K562 (cell line): Measurements from ENCODE around the gene CD69. TPM values are rescaled to one million over a fixed set of nuclear protein-coding genes. Genes with fewer than 3 reads are reported as not detected.

Source experiments
- ATAC-seq: fragments of 200-7000 bp; cut with Tn5 transposase; 3 replicates; pipeline ENCODE4 v1.9.1; 2020; ENCODE audit warnings: moderate library complexity
- BruUV-seq: library from RNA; stranded (reverse); fragments of 400-500 nt; replicated peaks from 2 replicates; lab custom pipeline; 2021; lab: Mats Ljungman, UMichigan
- CTCF ChIA-PET: fragments of 300-600 bp; formaldehyde crosslinking; extraction: SDS; loops from one replicate; lab custom pipeline; 2021; ENCODE audit warnings: low intra/inter-chr PET ratio; lab: Yijun Ruan, JAX
- POLR2A ChIA-PET: fragments of 300-600, 350-650 bp; sonication (Branson Sonifier 250); formaldehyde crosslinking; extraction: SDS; loops from one replicate; lab custom pipeline; 2021; ENCODE audit warnings: antibody characterized with exemption, inconsistent platforms; lab: Yijun Ruan, JAX
- DNase-seq, 4 experiments: peaks; one replicate each; pipeline versions ENCODE4 v3.0.0 to v3.0.0-alpha.2; 2011 to 2018; ENCODE audit warnings: low spot score in 3 of 4, mixed read lengths in 3 of 4; ENCODE audit errors: extremely low read depth in 1 of 4
- FAIRE-seq: peaks from 2 replicates; lab custom pipeline; 2011; peaks lifted over from hg19 to GRCh38; lab: Jason Lieb, UNC
- H2AFZ ChIP-seq: 2 replicates; pipeline ENCODE4 v1.6.0; 2011; ENCODE audit warnings: low read depth, low read length, control low read depth, inconsistent platforms
- H3K27ac ChIP-seq: fragments of 200-600 bp; 3 replicates; pipeline ENCODE4 v1.8.0; 2011; ENCODE audit warnings: low read depth, mild to moderate bottlenecking, control low read depth, inconsistent platforms, low read length, moderate library complexity, mixed read lengths; ENCODE audit errors: extremely low read depth
- H3K27me3 ChIP-seq, 2 experiments: fragments of 300-600 bp in 1 of 2; 2 replicates in 1 of 2; 3 replicates in 1 of 2; pipeline versions ENCODE4 v1.6.0 to v1.8.0; 2011; ENCODE audit warnings: inconsistent platforms in 2 of 2, low read length in 2 of 2, mild to moderate bottlenecking in 1 of 2, mixed read lengths in 1 of 2, moderate library complexity in 1 of 2; ENCODE audit not compliant: control insufficient read depth in 2 of 2, insufficient read depth in 2 of 2
- H3K36me3 ChIP-seq: fragments of 300-600 bp; 3 replicates; pipeline ENCODE4 v1.8.0; 2011; ENCODE audit warnings: mild to moderate bottlenecking, low read length, inconsistent platforms; ENCODE audit not compliant: control insufficient read depth, insufficient read depth
- H3K4me1 ChIP-seq, 2 experiments: fragments of 200-600 bp in 1 of 2; replicated peaks in 1 of 2; 2 replicates in 1 of 2; 3 replicates in 1 of 2; pipeline versions ENCODE4 v1.5.1 to v1.8.0; 2011; ENCODE audit warnings: inconsistent platforms in 2 of 2, low read length in 2 of 2, mild to moderate bottlenecking in 1 of 2, mixed read lengths in 1 of 2, moderate library complexity in 1 of 2; ENCODE audit not compliant: control insufficient read depth in 2 of 2, insufficient read depth in 2 of 2
- H3K4me2 ChIP-seq: 2 replicates; pipeline ENCODE4 v1.6.1; 2011; ENCODE audit warnings: low read length, control low read depth, inconsistent platforms, mixed read lengths; ENCODE audit not compliant: insufficient read depth
- H3K4me3 ChIP-seq: fragments of 200-600 bp; sonication (generic), shearing (Covaris generic); 2 replicates; pipeline ENCODE4 v1.5.1; 2016; ENCODE audit warnings: control low read depth, inconsistent platforms
- H3K79me2 ChIP-seq: fragments of 200-600 bp; 3 replicates; pipeline ENCODE4 v1.8.0; 2011; ENCODE audit warnings: low read length, inconsistent platforms; ENCODE audit not compliant: control insufficient read depth, insufficient read depth
- H3K9ac ChIP-seq, 2 experiments: 2 replicates each; pipeline versions ENCODE4 v1.6.0 to v1.6.1; 2011; ENCODE audit warnings: low read depth in 2 of 2, low read length in 2 of 2, control low read depth in 1 of 2, inconsistent platforms in 1 of 2, mild to moderate bottlenecking in 1 of 2, mixed read lengths in 1 of 2; ENCODE audit not compliant: insufficient read depth in 1 of 2
- H3K9me1 ChIP-seq: one replicate; pipeline ENCODE4 v1.6.0; 2011; ENCODE audit warnings: inconsistent platforms, mild to moderate bottlenecking, low read length, moderate library complexity; ENCODE audit not compliant: control insufficient read depth, insufficient read depth
- H3K9me3 ChIP-seq: replicated peaks from 2 replicates; pipeline ENCODE4 v1.5.1; 2011; ENCODE audit warnings: low read depth, low read length, inconsistent platforms; ENCODE audit not compliant: control insufficient read depth, insufficient read depth
- H4K20me1 ChIP-seq: replicated peaks from 2 replicates; pipeline ENCODE4 v1.6.1; 2011; ENCODE audit warnings: low read length, inconsistent platforms, mixed read lengths; ENCODE audit not compliant: control insufficient read depth, insufficient read depth
- BCL6 ChIP-seq: fragments of 250-450 bp; sonication (Bioruptor Pico); IDR thresholded peaks from 2 replicates; pipeline ENCODE4 v1.4.0; 2020
- DDX20 ChIP-seq: fragments of 450-650 bp; IDR thresholded peaks from 2 replicates; pipeline ENCODE4 v1.6.1; 2016; ENCODE audit warnings: missing genetic modification characterization, low read depth, mild to moderate bottlenecking, missing compliant biosample characterization, moderate library complexity
- HMGXB4 ChIP-seq: sonication (generic); formaldehyde crosslinking; IDR thresholded peaks from 2 replicates; pipeline ENCODE4 v1.8.1; 2023; ENCODE audit warnings: mild to moderate bottlenecking, missing genetic modification reagents
- HNRNPL ChIP-seq: fragments of 200-400 bp; formaldehyde crosslinking; IDR thresholded peaks from 2 replicates; pipeline ENCODE4 v1.6.1; 2017; ENCODE audit warnings: low read depth, mild to moderate bottlenecking, low read length
- NCOA2 ChIP-seq, 2 experiments: fragments of 450-650 bp; IDR thresholded peaks; 2 replicates each; pipeline ENCODE4 v1.6.1; 2018; ENCODE audit warnings: mild to moderate bottlenecking in 2 of 2, moderate library complexity in 1 of 2; ENCODE audit not compliant: partially characterized antibody in 2 of 2
- RHOXF2B ChIP-seq: fragments of 250-450 bp; sonication (Bioruptor Pico); conservative IDR thresholded peaks from 2 replicates; pipeline ENCODE4 v1.5.1; 2021
- RUNX1 ChIP-seq: sonication (generic); IDR thresholded peaks from 2 replicates; pipeline ENCODE4 v1.6.1; 2016; ENCODE audit warnings: antibody characterized with exemption, low read depth
- ZBTB43 ChIP-seq: sonication (generic); formaldehyde crosslinking; IDR thresholded peaks from 2 replicates; pipeline ENCODE4 v1.8.0; 2023; ENCODE audit warnings: mild to moderate bottlenecking, missing genetic modification reagents
- ZNF133 ChIP-seq: fragments of 250-450 bp; sonication (Bioruptor Pico); IDR thresholded peaks from 2 replicates; pipeline ENCODE4 v1.4.0; 2020; ENCODE audit warnings: mild to moderate bottlenecking
- ZNF408 ChIP-seq: fragments of 250-450 bp; sonication (Bioruptor Pico); IDR thresholded peaks from 2 replicates; pipeline ENCODE4 v1.4.0; 2020; ENCODE audit warnings: low read depth, mild to moderate bottlenecking, moderate library complexity
- ZNF764 ChIP-seq: fragments of 250-450 bp; sonication (Bioruptor Pico); IDR thresholded peaks from 2 replicates; pipeline ENCODE4 v1.4.0; 2020; ENCODE audit warnings: low read depth, mild to moderate bottlenecking, moderate library complexity
- ZNF77 ChIP-seq: fragments of 250-450 bp; sonication (Bioruptor Pico); IDR thresholded peaks from 2 replicates; pipeline ENCODE4 v1.5.0; 2020
- WGBS: fragments of 100-300 bp; shearing (Covaris generic); methylation state at CpG from one replicate; pipeline ENCODE4 v1.1.6; 2016; ENCODE audit warnings: low coverage, mixed read lengths; ENCODE audit not compliant: insufficient coverage; ENCODE audit errors: missing lambda C conversion rate; 5-methylcytosine and 5-hydroxymethylcytosine counted together
- in situ Hi-C: fragments of 300-500 bp; cut with MboI; formaldehyde crosslinking; loops from 4 replicates; pipeline ENCODE4 v1.15.0; 2018; ENCODE audit warnings: inconsistent platforms, mixed read lengths
- intact Hi-C: fragments of 100-400 bp; cut with micrococcal nuclease; formaldehyde crosslinking; loops from 2 replicates; pipeline ENCODE4 v1.14.2; 2022
- polyA plus RNA-seq, 8 experiments: library from polyadenylated mRNA; depleted of rRNA in 4 of 8; stranded (reverse) in 5 of 8; unstranded in 3 of 8; fragments of >200 nt; fragmentation: Nextera tagmentation in 2 of 8; fragmentation: Illumina TruSeq in 1 of 8; extraction: Ambion mirVana in 2 of 8; extraction: Trizol in 1 of 8; gene quantifications; 2 replicates each; pipeline versions ENCODE4 v1.2.1 to v1.2.3, GENCODE V29; 2011 to 2014; ENCODE audit warnings: inconsistent platforms in 1 of 8, missing spikeins in 1 of 8
- total RNA-seq, 7 experiments: library from RNA; depleted of rRNA in 6 of 7; stranded (reverse); fragments of >200 nt in 6 of 7; fragmentation: Illumina TruSeq in 2 of 7; extraction: Trizol in 2 of 7; gene quantifications; 2 replicates each; pipeline versions ENCODE4 v1.2.1 to v1.2.3, GENCODE V29; 2011 to 2021; ENCODE audit warnings: low replicate concordance in 1 of 7

CD69 gene
- total and polyA plus RNA-seq, 9 of the 15 experiments (the other 6 are each of a cell fraction or from before 2014, with no cell fraction given) = 11.7 to 243 (median 54.4) TPM

- H3K9ac ChIP-seq = no peak overlapping the region
- H3K27me3 ChIP-seq = no peaks in the 10 kb centered on the region
- peak overlapping the region; percentile 45; the same call in 1 of the 3 replicates for H3K27ac ChIP-seq
- WGBS = 46% methylated on average over 3 of the region's 3 CpGs
- no peaks in the 10 kb centered on the region for H4K20me1 ChIP-seq
- H3K4me2 ChIP-seq = no peak overlapping the region
- H3K4me3 ChIP-seq = no peak overlapping the region
- ChIA-PET POLR2A (no interaction called here), CTCF (no interaction called here)
- intact Hi-C loops (no loop called here), in situ Hi-C loops (no loop called here)
- peak overlapping the region; percentile 15 for H2AFZ ChIP-seq
- ATAC-seq = no peak
- no peaks in the 10 kb centered on the region for H3K36me3 ChIP-seq
- no peaks in the 10 kb centered on the region for H3K79me2 ChIP-seq
- H3K9me3 ChIP-seq = no peaks in the 10 kb centered on the region; the same call in 1 of the 2 replicates
- peaks cover 4 to 8% of the 10 kb centered on the region in 2 experiments for H3K4me1 ChIP-seq
- no peak for FAIRE-seq
- no peaks in the 10 kb centered on the region for H3K9me1 ChIP-seq
- no peak for DNase-seq
- TF ChIP-seq HNRNPL (no peak), BCL6 (CRISPR knock-in tag) (no peak), ZNF764 (no peak), ZNF408 (CRISPR knock-in tag) (no peak), RUNX1 (no peak), NCOA2 (IDR thresholded peaks at IDR 0.05; ENCODE audit: partially characterized antibody in 2 of 2) (no peak), ZNF133 (no peak), ZNF77 (CRISPR knock-in tag) (no peak), ZBTB43 (CRISPR knock-in tag) (no peak), RHOXF2B (CRISPR knock-in tag) (no peak), HMGXB4 (CRISPR knock-in tag) (no peak), DDX20 (tag) (no peak)
- no TSS peak for BruUV-seq
Observed at GRCh38 chr12:9736936-9737705, 23.6 kb downstream of the CD69 start.
